IPS-20b (cell line): ENCODE results near the gene OR4A15.

Source experiments
- H3K27ac ChIP-seq: one replicate; pipeline ENCODE4 v1.5.1; 2013; ENCODE audit warnings: low read length
- H3K27me3 ChIP-seq: 2 replicates; pipeline ENCODE4 v1.6.1; 2013; ENCODE audit warnings: mild to moderate bottlenecking, low read length, inconsistent platforms; ENCODE audit not compliant: insufficient read depth
- H3K36me3 ChIP-seq: 2 replicates; pipeline ENCODE4 v1.6.1; 2013; ENCODE audit warnings: low read depth, mild to moderate bottlenecking, inconsistent platforms, low read length, moderate library complexity; ENCODE audit not compliant: insufficient read depth
- H3K4me1 ChIP-seq: 2 replicates; pipeline ENCODE4 v1.6.1; 2013; ENCODE audit warnings: mild to moderate bottlenecking, control low read depth, inconsistent platforms, low read length, moderate library complexity; ENCODE audit not compliant: insufficient read depth
- H3K4me3 ChIP-seq: 2 replicates; pipeline ENCODE4 v1.5.1; 2013; ENCODE audit warnings: mild to moderate bottlenecking, low read length, inconsistent platforms
- H3K9ac ChIP-seq: 2 replicates; pipeline ENCODE4 v1.6.1; 2013; ENCODE audit warnings: low read depth, mild to moderate bottlenecking, inconsistent platforms, low read length, moderate library complexity
- H3K9me3 ChIP-seq: 2 replicates; pipeline ENCODE4 v1.6.1; 2013; ENCODE audit warnings: mild to moderate bottlenecking, low read depth, low read length, inconsistent platforms; ENCODE audit not compliant: insufficient read depth

Gene OR4A15

DNA sequence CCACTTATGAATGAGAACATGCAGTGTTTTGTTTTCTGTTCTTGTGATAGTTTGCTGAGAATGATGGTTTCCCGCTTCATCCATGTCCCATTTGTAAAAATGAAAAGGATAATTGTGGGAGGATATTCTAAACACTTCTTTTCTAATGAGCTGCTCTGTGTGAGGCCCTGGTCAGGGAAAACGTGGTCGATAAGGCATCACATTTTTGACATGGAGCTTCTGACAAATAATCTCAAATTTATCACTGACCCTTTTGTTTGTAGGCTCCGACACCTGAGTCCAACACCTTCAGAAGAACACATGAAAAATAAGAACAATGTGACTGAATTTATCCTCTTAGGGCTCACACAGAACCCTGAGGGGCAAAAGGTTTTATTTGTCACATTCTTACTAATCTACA, at the start of gene OR4A15:
Gene OR4A15, plus strand, starts transcription at position 301 of the 400 bp plus-strand sequence. Its CDS starts 0 bp downstream, at position 301.
- H3K4me1 ChIP-seq = no peaks in the 10 kb centered on the region
- H3K27ac ChIP-seq = no peak within 1 kb of the TSS
- no peak within 1 kb of the TSS for H3K4me3 ChIP-seq
- H3K9ac ChIP-seq = no peak within 1 kb of the TSS
- no peaks in the 10 kb centered on the region for H3K36me3 ChIP-seq
- no peaks in the 10 kb centered on the region for H3K27me3 ChIP-seq
- H3K9me3 ChIP-seq = peaks cover 90% of the 10 kb centered on the region

DNA sequence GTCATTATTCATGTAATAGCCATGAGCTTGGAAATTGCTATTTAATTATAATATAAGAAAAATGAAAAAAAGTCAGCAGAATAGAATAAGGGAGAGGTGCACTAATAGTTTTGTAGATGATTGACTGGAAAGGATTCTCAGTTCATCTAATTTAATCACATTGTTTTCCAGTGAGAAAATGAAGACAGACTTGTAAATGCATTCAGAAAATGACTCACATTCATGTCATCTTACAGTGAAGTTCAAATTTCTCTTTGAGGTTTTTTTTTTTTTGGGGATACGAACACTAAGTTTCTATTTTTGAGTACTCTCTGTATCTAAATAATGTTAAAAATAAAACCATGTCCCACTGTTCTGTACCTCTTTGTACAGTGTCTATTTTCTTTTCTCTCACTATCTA, 43.3 kb upstream of the OR4A15 start:
- no peaks in the 10 kb centered on the region for H3K36me3 ChIP-seq
- H3K4me1 ChIP-seq = no peaks in the 10 kb centered on the region
- H3K27me3 ChIP-seq = no peaks in the 10 kb centered on the region
- no peak overlapping the region for H3K9ac ChIP-seq
- H3K4me3 ChIP-seq = no peak overlapping the region
- H3K27ac ChIP-seq = no peak overlapping the region
- peaks cover 80% of the 10 kb centered on the region for H3K9me3 ChIP-seq

DNA sequence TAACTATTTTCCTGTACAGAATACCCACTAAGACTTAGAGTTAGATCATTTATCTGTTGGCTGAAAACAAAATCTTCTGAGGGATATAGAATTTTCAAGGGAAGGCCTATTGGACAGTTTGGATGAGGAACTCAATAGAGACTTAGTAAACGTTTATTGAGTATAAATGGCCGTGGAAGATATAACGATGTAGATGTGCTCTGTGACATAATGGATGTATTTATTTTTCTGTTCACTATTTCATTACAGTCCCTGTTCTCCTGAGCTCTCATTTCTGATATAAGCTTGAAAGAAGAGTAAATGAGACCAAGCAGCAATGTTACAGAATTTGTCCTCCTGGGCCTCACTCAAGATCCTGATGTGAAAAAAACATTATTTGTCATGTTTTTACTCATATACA, 24.9 kb upstream of the OR4A15 start, which contains the start of gene OR4A16:
Gene OR4A16, plus strand, starts transcription at position 301 of the 400 bp plus-strand sequence. Its CDS starts 0 bp downstream, at position 301.
- H3K27ac ChIP-seq = no peak within 1 kb of the TSS
- peaks cover 91% of the 10 kb centered on the region for H3K9me3 ChIP-seq
- H3K4me1 ChIP-seq = no peaks in the 10 kb centered on the region
- H3K4me3 ChIP-seq = no peak within 1 kb of the TSS; the same call in 1 of the 2 replicates
- no peaks in the 10 kb centered on the region for H3K36me3 ChIP-seq
- H3K27me3 ChIP-seq = no peaks in the 10 kb centered on the region
- no peak within 1 kb of the TSS for H3K9ac ChIP-seq

DNA sequence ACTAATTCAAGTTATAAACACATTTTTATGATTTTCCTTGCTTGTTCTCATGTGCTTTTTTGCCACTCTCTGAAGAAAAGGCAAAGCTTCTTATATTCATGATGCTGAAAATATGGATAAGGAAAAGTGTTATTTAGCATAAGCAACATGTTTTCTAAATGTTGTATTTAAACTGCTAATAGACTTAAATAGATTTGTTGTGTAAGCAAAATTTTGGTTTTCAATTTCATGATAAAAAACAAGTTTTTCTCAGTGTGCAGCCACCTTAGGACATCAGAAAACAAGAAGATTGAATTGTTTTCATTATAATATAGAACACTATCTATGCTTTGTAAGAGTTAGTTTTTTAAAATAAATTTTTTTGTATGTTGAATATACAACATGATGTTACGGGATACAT, 22.5 kb upstream of the OR4A15 start:
- no peak overlapping the region for H3K4me3 ChIP-seq
- no peaks in the 10 kb centered on the region for H3K27me3 ChIP-seq
- H3K27ac ChIP-seq = no peak overlapping the region
- peaks cover 92% of the 10 kb centered on the region for H3K9me3 ChIP-seq
- no peak overlapping the region for H3K9ac ChIP-seq
- no peaks in the 10 kb centered on the region for H3K36me3 ChIP-seq
- no peaks in the 10 kb centered on the region for H3K4me1 ChIP-seq

DNA sequence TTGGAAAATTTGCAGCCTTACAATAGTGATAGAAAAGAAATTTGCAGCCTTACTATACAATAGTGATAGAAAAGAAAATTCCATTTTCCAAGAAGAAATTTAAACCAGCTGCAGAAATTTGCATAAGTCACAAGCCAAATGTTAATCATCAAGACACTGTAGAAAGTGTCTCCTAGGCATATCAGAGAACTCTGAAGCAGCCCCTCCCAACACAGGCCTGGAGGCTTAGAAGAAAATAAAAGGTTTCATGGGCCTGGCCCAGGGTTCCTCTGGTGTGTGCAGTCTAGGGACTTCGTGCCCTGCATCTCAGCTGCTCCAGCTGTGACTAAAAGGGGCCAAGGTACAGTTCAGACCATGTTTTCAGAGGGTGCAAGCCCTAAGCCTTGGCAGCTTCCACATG, 18.7 kb upstream of the OR4A15 start:
- no peaks in the 10 kb centered on the region for H3K4me1 ChIP-seq
- no peak overlapping the region for H3K4me3 ChIP-seq
- no peaks in the 10 kb centered on the region for H3K36me3 ChIP-seq
- H3K27ac ChIP-seq = no peak overlapping the region
- no peaks in the 10 kb centered on the region for H3K27me3 ChIP-seq
- peaks cover 93% of the 10 kb centered on the region for H3K9me3 ChIP-seq
- no peak overlapping the region for H3K9ac ChIP-seq

DNA sequence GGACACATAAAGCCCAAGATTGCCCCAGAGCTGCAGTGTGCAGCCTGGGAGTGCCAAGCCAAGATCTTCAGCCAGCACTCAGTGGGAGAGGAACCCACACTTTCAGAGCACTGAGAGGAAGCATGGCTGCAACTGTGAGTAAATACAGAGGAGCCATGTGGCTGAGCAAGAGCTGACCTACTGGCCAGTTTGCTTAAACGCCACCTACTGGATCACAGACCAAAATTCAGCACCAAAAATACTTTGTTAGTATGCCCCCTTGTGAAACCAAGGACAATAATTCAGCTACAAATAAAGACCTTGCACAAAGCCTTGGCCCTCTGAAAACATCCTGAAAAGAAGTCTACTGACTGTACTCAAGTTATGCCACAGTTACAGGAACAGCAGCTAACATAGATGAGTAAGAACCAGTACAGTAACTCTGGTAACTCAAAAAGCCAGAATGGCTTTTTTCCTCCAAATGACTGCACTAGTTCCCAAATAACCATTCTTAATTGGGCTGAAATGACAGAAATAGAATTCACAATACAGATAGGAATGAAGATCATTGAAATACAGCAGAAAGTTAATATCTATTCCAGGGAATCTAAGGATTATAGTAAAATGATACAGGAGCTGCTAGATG, 10.1 kb upstream of the OR4A15 start:
- Histone ChIP-seq H3K27ac (no peak overlapping the region), H3K27me3 (no peaks in the 10 kb centered on the region), H3K9ac (no peak overlapping the region), H3K4me3 (no peak overlapping the region), H3K4me1 (no peaks in the 10 kb centered on the region), H3K36me3 (no peaks in the 10 kb centered on the region), H3K9me3 (peaks cover 98% of the 10 kb centered on the region)

DNA sequence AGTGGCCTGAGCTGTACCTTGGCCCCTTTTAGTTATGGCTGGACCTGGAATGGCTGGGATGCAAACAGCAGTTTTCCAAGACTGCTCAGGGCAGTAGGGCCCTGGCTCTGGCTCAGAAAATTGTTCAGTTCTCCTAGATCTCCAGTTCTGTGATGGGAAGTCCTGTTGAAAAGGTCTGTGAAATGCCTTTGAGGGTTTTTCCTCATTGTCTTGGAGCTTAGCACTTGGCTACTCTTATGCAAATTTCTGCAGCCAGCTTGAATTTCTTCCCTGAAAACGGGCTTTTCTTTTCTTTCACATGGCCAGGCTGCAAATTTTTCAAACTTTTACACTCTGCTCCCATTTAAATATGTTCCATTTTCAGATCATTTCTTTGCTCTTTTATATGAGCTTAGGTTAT, 33.2 kb downstream of the OR4A15 start:
- H3K4me3 ChIP-seq = no peak overlapping the region
- H3K9me3 ChIP-seq = peaks cover 90% of the 10 kb centered on the region
- H3K4me1 ChIP-seq = no peaks in the 10 kb centered on the region
- H3K27me3 ChIP-seq = no peaks in the 10 kb centered on the region
- no peak overlapping the region for H3K9ac ChIP-seq
- no peak overlapping the region for H3K27ac ChIP-seq
- H3K36me3 ChIP-seq = no peaks in the 10 kb centered on the region
